GM12874 (cell line): ENCODE data around the gene PPP1R9B.
A peak's percentile ranks its signal among the peaks of the same experiment; 100 is the strongest.

Experiments
- TF ChIP-seq, protein P1 (sequence below): IDR thresholded peaks from 2 replicates; pipeline ENCODE4 v1.5.1; 2011; ENCODE audit warnings: low read depth, mild to moderate bottlenecking, control low read depth, low read length, moderate library complexity; ENCODE audit not compliant: insufficient read depth

Gene PPP1R9B, protein sequence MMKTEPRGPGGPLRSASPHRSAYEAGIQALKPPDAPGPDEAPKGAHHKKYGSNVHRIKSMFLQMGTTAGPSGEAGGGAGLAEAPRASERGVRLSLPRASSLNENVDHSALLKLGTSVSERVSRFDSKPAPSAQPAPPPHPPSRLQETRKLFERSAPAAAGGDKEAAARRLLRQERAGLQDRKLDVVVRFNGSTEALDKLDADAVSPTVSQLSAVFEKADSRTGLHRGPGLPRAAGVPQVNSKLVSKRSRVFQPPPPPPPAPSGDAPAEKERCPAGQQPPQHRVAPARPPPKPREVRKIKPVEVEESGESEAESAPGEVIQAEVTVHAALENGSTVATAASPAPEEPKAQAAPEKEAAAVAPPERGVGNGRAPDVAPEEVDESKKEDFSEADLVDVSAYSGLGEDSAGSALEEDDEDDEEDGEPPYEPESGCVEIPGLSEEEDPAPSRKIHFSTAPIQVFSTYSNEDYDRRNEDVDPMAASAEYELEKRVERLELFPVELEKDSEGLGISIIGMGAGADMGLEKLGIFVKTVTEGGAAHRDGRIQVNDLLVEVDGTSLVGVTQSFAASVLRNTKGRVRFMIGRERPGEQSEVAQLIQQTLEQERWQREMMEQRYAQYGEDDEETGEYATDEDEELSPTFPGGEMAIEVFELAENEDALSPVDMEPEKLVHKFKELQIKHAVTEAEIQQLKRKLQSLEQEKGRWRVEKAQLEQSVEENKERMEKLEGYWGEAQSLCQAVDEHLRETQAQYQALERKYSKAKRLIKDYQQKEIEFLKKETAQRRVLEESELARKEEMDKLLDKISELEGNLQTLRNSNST

DNA sequence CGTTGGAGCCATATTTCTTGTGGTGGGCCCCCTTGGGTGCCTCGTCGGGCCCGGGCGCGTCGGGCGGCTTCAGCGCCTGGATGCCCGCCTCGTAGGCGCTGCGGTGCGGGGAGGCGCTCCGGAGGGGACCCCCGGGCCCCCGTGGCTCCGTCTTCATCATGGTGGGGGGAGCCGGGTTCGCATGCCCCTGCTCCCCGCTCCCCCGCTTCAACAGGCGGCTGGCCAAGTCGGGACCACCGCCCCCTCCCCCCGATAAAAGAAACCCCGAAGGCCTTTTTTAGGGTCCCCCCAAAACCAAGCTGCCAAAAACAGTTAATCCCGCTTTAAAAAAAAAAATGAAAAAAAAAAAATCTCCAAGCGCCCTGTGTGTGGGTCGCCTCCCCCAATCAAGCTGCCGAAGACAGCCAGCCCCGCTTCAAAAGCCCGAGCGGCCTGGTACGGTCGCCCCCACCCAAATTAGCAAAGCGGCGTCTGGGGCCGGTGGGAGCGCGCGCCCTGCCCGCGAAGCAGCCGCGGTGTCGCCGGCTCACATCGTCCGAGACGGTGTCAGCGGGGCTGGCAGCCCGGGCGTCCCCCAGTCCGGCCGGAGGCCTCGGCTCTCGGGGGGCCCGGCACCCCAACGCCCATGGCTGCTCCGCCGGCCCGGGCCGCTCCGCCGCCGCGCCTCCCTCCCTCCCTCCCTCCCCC lies at the start of gene PPP1R9B:
Gene PPP1R9B, minus strand, starts transcription at position 324 of the 687 bp plus-strand sequence. Its CDS starts 164 bp downstream, at position 160.
- TF ChIP-seq, protein P1, sequence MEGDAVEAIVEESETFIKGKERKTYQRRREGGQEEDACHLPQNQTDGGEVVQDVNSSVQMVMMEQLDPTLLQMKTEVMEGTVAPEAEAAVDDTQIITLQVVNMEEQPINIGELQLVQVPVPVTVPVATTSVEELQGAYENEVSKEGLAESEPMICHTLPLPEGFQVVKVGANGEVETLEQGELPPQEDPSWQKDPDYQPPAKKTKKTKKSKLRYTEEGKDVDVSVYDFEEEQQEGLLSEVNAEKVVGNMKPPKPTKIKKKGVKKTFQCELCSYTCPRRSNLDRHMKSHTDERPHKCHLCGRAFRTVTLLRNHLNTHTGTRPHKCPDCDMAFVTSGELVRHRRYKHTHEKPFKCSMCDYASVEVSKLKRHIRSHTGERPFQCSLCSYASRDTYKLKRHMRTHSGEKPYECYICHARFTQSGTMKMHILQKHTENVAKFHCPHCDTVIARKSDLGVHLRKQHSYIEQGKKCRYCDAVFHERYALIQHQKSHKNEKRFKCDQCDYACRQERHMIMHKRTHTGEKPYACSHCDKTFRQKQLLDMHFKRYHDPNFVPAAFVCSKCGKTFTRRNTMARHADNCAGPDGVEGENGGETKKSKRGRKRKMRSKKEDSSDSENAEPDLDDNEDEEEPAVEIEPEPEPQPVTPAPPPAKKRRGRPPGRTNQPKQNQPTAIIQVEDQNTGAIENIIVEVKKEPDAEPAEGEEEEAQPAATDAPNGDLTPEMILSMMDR, result no peak

- TF ChIP-seq, protein P1, result no peak
These were observed 49.5 kb upstream of the PPP1R9B start for GRCh38 chr17:50199803-50200456.

- TF ChIP-seq, protein P1, result no peak
These were observed 48.8 kb upstream of the PPP1R9B start for GRCh38 chr17:50199211-50199802.

DNA sequence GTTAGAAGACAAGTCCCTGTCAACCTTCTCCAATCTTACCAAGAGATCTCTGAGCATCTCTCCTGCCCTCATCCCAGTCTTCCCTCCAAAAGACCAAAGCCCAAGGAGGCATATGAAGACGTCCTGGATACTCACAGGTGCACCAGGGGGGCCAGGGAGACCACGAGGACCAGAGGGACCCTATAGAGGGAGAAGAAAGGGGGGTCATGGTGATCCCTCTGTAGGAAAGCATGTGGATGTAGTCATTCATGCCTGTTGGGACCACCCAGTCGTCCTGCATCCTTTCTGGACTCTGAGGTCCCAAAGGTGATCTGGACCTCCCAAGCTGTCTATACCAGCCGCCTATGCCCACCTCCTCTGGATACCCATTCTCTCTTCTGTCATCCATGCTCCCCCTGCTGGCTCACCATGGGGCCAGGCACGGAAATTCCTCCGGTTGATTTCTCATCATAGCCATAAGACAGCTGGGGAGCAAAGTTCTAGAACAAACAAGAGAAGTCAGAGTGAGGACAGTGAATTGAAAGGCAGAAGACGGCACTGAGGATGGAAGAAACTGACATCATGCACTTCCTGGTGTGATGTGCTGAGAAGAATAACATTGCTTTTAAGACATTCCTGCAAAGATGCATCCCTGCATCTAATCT lies 47.7 kb upstream of the PPP1R9B start:
- TF ChIP-seq, protein P1, result peak; percentile 83

DNA sequence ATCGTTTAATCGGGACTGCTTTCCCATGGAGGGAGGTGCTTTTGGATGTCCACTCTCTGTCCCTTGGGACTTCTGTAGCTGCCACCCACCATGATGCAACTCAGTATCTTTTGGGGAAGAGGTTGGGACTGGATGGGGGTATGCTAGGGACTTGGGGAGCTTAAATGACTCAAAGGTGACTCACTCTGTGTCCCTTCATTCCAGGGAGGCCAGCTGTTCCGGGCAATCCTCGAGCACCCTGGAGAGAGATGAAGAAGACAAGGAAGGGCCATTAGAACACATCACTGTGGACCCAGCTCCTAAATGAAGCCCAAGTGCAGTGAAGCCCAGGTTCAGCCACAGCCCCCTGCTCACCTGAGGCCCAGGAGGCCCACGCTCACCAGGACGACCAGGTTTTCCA lies 46.3 kb upstream of the PPP1R9B start:
- TF ChIP-seq, protein P1, result no peak

DNA sequence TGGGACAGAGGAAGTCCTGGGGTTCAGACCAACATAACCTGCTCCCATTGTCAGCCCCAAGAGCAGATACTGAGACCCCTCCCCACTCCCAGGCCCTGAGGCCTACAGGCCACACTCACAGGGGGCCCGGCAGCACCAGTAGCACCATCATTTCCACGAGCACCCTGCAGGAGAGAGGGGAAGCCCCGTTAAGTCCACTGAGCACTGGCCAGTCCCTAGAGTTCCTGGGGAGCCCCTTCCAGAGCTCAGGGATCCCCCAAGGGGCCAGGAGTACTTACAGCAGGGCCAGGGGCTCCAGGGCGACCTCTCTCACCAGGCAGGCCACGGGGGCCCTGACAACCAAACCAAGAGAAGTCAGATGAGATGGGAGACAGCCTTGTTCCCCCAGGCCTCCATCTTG lies 45.6 kb upstream of the PPP1R9B start:
- TF ChIP-seq, protein P1, result no peak
